Activated CD4-positive, alpha-beta T cell treated with anti-CD3 and anti-CD28 coated beads, Interleukin-2, amount 50 U/mL, for 4 hours (primary cell): ENCODE results near the gene FNBP1L.

Experiments
- DNase-seq, 2 experiments: peaks; one replicate each; pipeline ENCODE4 v3.0.0-alpha.2; 2020

Gene FNBP1L

DNA sequence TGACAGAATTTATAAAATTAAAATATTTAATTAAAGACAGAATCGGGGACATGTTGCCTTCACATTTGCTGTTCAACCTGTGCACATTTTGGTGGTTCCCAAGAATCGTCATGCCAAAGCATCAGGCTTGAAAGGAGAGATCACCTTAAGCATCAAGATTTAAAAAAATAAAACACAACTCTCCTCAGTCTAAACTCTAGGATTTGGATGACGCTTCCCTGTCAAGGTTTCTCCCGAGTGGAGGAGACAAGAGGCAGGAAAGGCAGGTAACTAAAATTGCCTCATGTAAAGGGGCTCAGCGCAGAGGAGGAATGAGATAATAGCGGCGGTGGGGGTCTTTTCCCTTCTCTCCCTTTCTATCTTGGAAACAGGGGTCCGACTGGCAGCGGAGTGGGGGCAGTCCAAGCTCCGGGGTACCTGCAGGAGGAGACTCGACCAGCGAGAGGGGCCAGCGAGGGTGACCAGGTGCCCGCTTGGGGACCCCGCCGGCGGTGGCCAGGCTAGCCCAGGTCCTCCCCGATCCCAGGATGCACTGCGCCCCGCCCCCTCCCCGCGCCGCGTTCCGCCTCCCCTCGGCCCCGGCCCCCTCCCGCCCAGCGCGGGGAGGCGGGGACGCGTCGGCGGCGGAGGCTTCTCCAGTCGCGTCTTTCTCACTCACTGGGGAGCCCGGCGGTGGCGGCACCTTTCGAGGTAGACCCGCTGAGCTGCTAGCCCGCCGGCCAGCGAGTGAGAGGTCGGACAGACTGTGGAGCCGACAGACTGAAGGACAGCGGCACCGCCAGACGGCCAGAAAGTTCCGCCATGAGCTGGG is at the start of gene FNBP1L:
Gene FNBP1L, plus strand, starts transcription at position 638 of the 811 bp plus-strand sequence. Its CDS starts 164 bp downstream, at position 802.
- DNase-seq = peak; percentile 55 to 58

DNA sequence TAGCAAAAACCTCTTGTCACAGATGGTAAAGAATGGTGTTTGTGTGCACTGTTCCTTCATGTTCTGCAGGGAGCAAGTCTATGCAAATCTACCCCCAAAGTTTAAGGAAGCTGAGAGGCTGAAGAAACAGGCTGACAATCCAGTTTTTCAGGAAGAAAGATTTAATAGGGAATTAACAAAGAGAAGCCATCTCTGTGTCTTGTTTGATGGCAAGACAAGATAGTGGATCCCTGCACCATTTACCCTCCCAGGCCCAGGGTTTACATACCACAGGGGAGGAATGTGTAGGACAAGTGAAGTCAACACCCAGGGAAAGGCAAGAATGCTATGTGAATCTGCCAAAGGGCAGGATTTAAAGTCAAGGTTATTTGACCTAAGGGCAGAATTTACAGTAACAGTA is 48.1 kb upstream of the FNBP1L start:
- DNase-seq = no peak

DNA sequence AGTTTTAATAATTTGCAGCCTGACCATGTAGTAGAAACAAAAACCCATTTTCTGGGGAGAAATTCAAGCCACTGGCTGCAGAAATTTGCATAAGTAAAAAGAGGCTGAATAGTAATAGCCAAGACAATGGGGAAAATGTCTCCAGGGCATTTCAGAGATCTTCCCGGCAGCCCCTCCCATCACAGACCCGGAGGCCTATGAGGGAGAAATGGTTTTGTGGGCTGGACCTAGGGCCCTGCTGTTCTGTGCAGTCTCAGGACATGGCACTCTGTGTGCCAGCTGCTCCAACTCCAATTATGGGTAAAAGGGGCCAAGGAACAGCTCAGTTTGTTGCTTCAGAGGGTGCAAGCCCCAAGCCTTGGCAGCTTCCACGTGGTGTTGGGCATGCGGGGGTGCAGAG is 39.7 kb upstream of the FNBP1L start:
- DNase-seq = no peak

DNA sequence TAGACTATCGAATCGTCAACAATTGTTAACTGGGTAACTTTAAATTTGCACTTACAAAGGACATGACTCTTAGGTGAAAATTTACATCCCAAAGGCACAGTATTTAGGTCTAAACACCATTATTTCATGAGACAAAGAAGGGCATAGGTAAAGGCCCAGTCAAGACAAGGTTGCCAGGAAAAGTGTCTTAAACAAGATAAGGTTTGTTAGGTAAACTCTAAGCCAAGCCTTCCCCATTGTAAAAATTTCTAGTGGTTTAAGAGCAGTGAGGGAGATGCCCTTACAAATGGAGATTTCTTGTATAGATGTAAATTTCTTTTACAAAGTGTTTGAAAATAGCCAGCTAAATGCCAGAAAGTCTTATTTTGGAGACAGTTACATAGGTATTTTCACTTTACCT is 36.9 kb upstream of the FNBP1L start:
- DNase-seq = no peak

DNA sequence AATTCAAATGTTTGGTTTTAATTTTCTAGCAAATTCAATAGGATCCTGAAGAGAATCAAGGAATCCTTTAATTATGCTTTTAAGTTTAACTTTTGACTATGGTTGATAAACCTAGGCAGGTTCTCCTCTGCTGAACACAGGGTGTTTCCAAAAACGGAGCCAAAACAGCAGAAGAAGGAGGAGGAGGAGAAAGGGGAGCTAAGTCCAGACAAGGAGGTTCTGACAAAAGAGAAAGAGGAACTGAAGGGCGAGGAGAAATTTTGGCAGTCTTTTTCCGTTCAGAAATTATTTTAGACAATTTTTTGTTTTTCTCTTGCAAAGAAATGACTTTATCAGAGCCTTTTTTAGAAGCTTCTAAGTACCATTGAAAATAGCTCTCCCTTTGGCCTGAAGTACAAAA is 33.2 kb upstream of the FNBP1L start:
- DNase-seq = no peak

DNA sequence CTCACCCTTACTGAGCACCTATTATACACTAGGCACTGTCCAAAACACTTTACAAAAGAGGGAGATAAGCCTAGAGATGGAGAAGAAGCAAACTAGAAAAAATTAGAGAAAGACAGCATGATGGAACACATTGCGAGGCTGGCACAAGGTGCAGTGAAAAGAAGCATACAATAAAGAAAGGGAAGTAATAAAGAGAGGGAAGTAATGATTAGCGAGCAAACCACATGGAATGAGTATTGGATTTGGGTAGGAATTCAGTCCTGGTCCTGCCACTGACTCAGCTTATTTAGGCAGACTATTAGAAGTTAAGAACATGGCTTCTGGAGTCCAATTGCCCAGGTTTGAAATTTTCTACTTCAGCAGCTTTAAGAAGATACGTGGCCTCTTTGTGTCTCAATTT is 32.6 kb upstream of the FNBP1L start:
- DNase-seq = no peak

DNA sequence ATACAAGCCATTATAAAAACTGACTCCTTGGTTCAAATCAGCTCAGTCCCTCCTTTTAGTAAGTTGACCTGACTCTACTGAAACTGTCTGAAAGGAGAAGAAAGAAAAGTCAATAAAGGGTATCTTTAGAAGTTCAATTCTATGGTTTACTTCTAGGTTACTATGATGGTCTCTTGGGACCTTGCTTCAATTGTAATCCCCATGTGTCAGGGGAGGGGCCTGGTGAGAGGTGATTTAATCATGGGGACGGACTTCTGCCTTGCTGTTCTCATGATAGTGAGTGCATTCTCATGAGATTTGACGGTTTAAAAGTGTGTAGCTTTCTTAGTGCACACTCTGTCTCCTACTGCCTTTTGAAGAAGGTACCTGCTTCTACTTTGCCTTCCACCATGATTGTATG is 31.7 kb upstream of the FNBP1L start:
- DNase-seq = no peak

DNA sequence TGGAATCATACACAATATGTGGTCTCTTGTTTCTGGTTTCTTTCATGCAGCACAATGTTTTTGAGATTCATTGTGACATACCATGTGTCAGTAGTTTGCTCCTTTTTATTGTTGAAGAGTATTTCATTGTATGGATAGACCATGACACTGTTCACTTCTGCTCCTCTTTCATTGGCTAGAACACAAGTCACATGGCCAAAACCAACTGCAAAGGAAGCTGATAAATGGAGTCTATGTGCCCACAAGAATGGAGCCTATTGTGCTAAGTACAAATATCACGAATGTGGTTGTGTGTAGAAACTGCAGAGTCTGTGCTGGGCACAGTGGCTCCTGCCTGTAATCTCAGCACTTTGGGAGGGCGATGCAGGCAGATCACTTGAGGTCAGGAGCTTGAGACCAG is 28.6 kb upstream of the FNBP1L start:
- no peak for DNase-seq

DNA sequence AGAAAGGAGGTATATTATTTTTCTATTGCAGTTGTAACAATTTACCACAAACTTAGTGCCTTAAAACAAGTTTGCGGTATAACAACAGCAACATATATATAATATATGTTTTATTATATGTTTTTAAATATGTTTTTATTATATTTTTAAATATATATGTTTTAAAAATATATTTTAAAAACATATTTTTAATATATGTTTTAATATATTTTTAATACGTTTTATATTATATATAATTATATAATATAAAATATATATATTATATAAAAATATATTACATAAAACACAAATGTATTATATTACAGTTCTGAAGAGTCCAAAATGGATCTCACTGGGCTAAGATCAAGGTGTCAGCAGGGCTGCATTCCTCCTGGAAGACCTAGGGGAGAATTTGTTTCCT is 27.5 kb upstream of the FNBP1L start:
- DNase-seq = no peak

DNA sequence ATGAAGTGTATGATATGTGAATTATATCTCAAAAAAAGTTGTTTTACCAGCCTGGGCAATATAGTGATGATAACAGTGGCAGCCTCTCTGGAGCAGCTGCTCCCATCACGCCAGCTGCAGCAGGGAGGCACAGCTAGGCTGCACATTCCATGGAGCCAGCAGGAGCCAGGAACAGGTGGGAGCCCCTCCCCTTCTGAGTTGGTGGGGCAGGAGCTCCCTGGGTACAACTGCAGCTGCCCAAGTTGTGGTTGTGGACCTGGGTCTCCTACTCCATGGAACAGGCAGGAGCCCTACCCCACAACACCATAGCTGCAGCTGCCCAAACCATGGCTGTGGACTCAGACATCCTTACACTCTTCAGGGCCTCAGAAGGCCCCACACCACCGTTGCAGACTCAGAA is 21.7 kb upstream of the FNBP1L start:
- DNase-seq = no peak

DNA sequence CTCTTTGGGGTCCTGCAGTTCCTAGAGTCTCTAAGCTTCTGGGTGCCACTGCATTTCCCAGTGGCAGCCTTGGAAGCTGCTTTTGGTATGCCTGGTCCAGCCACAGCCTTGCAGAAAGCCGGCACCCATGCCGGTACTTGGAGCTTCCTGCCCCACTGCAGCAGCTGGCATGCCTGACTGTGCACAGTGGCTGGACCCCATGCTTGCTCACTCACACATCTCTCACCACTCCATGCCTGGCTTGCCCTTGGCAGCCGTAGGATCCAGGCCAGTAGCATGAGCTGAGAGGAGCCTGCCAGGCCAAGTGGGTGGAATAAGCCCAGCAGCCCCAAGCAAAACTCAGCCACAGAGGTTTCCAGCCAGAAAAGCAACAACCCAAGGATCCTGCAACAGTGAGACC is 20.3 kb upstream of the FNBP1L start:
- no peak for DNase-seq

DNA sequence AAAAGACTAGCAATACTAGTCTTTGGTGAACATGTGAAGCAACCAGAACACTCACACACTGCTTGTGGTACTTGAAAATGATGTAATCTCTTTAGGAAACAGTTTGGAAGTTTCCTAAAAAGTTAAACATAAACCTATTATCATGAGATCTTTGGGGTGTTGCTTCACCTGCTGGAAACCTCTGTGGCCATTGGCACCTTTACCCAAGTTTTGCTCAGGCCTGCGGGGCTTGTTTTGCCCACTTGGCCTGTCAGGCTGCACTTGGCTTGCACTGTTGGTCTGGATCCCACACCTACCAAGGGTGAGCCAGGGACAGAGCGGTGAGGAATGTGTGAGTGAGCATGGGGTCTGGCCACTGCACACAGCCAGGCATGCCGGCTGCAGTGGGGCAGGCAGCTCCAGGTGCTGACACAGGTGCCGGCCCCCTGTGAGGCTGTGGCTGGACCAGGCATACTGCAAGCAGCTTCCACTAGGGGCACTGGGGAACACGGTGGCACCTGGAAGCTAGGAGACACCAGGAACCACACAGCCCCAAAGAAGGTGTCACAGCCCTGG is 14.4 kb upstream of the FNBP1L start:
- DNase-seq = no peak

DNA sequence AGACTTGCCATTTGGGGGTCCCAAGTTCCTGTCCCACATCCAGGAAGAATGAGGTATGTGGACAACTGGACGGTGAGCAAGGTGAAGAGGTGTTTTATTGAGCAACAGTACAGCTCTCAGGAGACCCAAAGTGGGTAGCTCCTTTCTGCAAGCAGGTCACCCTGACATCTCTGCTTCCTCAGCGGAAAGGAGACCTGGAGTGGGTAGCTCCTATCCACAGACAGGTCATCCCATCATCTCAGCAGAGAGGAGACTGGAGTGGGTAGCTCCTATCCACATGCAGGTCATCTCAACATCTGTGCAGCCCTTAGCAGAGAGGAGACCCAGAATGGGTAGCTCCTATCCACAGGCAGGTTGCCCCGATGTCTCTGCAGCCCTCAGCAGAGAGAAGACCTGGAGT is 13.8 kb upstream of the FNBP1L start:
- no peak for DNase-seq

DNA sequence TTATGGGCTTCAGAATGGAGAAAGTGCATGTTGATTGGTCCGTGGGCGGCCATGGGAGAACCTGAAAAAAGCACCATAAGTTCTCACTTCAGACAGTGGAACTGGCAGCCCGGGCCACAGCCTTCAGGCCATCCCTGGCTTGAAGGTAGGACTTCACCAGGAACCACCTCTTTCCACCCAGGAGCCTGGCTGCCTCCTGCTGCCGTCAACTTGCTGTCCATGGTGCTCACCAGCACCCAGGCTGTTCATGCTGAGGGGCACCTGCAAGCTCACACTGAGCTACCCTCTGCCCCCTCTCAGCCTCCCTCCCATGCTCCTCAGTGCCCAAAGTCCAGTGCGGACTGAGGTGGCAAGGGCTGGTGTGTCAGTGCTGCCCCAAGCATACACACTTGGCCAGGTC is 12.9 kb upstream of the FNBP1L start:
- no peak for DNase-seq

DNA sequence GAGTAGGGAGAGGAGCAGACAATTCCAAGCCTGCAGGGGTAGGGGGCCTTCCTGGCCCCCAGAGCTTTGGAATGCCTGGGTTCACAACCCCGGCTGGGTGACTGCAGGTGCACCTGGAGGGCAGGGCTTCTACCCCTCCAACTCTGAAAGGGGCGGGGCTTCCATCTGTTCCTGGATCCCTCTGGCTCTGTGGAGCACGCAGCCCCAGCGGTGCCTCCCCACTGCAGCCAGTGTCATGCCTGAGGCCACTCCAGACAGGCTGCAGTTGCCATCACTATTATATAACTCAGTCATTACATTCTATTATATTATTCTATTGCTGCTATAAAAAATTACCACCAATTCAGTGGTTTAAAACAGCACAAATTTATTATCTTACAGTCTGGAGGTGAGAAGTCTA is 12.5 kb upstream of the FNBP1L start:
- no peak for DNase-seq

DNA sequence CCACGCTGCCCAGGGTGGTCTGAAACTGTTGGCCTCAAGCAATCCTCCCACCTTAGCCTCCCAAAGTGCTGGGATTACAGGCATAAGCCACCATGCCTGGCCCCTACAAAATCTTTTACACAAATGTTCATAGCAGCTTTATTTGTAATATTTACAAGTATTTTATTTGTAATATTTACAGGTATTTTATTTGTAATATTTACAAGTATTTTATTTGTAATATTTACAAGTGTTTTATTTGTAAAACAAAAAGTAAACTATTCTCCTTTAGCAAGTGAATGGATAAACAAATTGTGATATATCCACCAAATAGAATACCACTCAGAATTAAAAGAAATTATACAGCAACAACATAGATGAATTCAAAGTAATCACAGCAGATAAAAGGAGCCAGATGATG is 11.4 kb upstream of the FNBP1L start:
- no peak for DNase-seq

DNA sequence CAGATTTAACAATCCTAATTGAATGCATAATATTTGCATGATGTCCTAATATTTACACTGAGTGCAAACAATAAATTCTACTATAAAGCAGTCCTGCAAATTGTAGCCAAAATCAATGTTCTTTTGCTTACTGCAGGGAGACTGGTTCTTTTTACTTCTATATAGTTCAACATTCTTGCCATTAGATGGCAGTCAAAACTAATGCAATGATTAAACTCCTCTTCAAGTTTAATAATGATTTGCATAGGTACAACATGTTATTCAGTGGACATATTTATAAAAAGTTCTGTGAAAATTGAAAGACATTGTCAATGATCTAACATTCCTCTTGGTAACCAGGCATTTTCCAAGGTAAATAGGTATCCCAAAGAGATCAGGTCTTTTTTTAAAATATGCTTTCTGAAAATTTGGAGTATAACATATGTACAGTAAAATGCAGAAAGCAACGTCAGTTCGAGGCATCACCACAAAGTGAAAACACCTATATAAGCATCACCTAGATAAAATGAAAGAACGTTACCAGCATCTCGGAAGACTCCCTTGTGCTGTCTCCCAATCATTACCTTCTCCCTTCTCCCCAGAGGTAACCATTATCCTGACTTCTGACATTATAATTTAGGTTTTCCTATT is 9.8 kb upstream of the FNBP1L start:
- no peak for DNase-seq

DNA sequence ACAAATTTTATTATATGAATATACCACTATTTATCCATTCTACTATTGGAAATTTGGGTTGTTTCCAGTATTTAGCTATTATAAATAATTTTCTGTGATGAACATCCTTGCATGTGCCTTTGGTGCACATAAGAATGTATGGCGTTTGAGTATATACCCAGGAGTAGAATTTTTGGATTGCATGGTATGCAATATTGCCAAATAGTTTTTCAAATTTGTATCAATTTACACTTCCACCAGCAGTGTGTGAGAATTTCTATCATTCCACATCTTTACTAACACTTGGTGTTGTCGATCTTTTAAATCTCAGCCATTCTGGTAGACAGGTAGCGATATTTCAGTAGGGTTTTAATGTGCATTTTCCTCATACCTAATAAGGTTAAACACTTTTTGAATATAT is 9.2 kb upstream of the FNBP1L start:
- no peak for DNase-seq

DNA sequence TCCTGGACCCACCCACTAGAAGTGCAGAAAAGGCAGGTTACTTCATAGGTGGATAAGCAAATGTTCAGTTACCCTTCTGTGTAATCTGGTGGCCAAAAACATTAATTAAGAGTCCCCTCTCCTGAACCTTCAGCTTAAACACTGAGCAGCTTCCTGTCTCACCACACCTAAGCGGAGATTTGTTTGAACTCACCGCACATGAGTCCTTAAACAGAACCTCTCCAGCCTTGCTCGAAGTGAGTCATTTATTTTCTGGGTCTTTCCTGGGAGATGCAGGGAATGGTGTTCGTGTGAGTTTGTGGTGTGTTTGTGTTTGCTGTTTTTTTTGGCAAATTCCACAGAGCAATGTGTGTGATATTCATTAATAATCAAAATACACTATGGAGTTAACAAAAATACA is 7.6 kb upstream of the FNBP1L start:
- DNase-seq = no peak

DNA sequence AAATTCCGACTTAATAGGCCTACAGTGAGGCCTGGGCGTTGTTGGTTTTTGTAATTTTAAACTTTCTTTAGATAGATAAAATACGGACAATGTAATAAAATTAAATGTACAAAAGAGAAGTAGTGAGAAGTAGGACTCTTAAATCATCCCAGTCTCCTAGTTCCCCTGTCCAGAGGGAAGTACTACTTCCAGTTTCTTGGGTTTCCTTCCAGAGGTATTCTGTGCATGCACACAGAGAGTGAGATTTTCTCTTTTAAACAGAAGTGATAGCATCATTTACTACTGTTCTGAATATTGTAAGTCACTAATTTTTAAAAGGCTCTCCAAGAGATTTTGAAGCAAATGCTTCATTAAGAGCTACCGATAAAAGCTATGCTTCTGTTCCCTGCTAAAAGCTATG is 7.2 kb upstream of the FNBP1L start:
- no peak for DNase-seq

DNA sequence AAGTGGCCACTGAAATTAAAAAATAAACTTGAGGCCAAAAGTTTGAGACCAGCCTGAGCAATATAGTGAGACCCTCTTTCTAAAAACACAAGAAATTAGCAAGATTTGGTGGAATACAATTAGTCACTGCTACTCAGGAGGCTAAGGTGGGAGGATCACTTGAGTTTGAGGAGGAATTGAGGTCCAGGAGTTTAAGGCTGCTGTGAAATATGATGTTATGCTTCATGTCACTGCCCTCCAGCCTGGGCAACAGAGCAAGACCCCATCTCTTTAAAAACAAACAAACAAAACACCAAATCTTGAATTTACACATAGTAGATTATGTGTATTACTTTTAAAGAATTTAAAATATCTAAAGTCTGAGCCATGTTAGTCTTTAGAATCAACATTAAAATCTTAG is 6.3 kb upstream of the FNBP1L start:
- DNase-seq = no peak

DNA sequence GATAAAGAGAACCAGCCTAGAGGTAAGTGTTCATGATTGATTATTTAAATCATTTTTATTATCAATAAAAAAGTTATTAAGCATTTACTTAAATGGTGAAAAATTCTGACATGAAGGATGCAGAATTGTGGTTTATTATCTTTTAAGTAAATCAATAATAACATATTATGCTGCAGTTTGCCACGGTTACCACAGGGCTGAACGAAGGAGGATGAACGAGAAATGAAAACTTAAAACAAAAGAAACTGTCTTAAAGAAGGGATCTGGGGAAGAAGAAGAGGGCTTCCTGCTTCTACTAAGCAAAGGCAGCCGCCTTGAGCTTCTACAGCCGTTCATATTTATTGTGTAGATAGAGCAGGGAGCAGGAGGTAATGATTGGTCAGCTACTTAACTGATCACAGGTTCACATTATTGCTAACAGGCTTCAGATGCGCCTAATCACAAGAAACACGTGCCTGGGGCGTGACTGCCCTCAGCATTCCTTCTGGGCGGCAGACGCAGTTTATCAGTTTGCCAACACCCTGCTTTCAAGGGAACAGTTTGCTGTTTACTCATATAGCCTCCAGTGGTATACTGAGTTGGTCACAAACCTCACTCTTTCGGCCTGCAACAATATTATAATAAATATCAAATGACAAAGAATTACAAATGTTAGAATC is 5.8 kb upstream of the FNBP1L start:
- no peak for DNase-seq

DNA sequence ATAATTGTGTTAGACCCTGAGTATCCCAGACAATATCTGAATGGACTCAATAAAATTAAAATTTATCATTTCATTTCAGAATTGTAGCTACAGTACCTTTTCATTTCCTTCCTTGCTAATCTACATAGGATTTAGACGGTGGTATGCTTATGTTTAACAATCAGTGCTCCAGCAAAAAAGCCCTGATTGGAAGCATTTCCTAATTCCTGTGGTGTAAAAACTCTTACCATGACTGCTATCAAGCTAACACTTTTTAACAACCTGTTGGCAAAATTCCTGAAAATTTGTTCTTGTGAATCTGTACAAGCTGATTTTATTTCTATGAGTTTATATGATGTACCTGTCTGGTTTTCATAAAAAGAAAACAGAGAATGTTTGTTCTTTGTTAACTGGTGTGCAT is 5.2 kb upstream of the FNBP1L start:
- DNase-seq = no peak

DNA sequence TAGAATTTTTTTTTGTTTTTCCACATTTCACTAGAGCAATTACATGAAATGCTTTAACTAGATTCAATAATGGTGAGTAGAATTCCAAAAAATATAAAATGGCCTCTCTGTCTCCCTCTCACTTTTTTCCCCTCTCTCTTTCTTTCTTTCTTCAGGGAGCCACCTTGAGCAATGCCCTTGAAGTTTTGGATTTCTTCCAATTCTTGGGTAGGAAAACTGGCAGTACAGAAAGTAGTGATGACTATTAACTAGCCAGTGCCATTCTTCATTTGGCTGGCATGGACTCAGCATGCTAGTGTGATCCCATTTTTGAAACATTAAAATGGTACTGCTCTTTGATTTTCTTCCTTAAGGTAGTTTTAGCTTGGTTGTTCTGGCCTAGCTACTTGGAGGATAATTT is 4.5 kb upstream of the FNBP1L start:
- DNase-seq = no peak
